T-cell (primary cell): ENCODE results near the gene IQSEC1. TPM values are rescaled to one million over a fixed set of nuclear protein-coding genes. Genes with fewer than 3 reads are reported as not detected.

ENCODE experiments used
- ATAC-seq, 4 experiments: fragments of 200-7000 bp in 3 of 4; fragments of 150-1000 bp in 1 of 4; cut with Tn5 transposase; replicated peaks in 1 of 4; 1 replicate in 3 of 4; 2 replicates in 1 of 4; pipeline ENCODE4 v1.10.0; 2021; ENCODE audit warnings: moderate library complexity in 3 of 4, mild to moderate bottlenecking in 2 of 4, moderate number of reproducible peaks in 1 of 4
- CTCF ChIA-PET, 2 donors: fragments of 300-600 bp; sonication (Branson Sonifier 250); formaldehyde crosslinking; loops; one replicate each; lab custom pipeline; 2022; ENCODE audit warnings: antibody characterized with exemption in 2 of 2; lab: Charles Lee
- POLR2A ChIA-PET, 2 donors: fragments of 300-600 bp; sonication (Branson Sonifier 250); formaldehyde crosslinking; loops; one replicate each; lab custom pipeline; 2022; ENCODE audit warnings: antibody characterized with exemption in 2 of 2; lab: Charles Lee
- DNase-seq, 35 experiments: peaks; one replicate each; pipeline versions ENCODE4 v3.0.0 to v3.0.0-alpha.2; 2013 to 2023
- H3K27ac ChIP-seq: one replicate; pipeline ENCODE4 v1.5.1; 2013; ENCODE audit warnings: low read length
- H3K27me3 ChIP-seq, 2 experiments: replicated peaks in 1 of 2; 1 replicate in 1 of 2; 2 replicates in 1 of 2; pipeline versions ENCODE4 v1.6.1 to v1.7.0; 2013; ENCODE audit warnings: low read length in 1 of 2, mixed read lengths in 1 of 2; ENCODE audit not compliant: control insufficient read depth in 2 of 2, insufficient read depth in 2 of 2; ENCODE audit errors: extremely low read depth in 1 of 2
- H3K36me3 ChIP-seq, 2 donors: 1 replicate in 1 of 2; 2 replicates in 1 of 2; pipeline versions ENCODE4 v1.6.1 to v1.7.0; 2013; ENCODE audit warnings: low read length in 1 of 2; ENCODE audit not compliant: control insufficient read depth in 2 of 2, insufficient read depth in 1 of 2; ENCODE audit errors: extremely low read depth in 1 of 2
- H3K4me1 ChIP-seq, 2 experiments: 1 replicate in 1 of 2; 2 replicates in 1 of 2; pipeline versions ENCODE4 v1.6.1 to v1.7.0; 2013; ENCODE audit warnings: low read length in 2 of 2, mixed read lengths in 1 of 2; ENCODE audit not compliant: insufficient read depth in 2 of 2, control insufficient read depth in 1 of 2; ENCODE audit errors: extremely low read depth in 1 of 2
- H3K4me3 ChIP-seq, 2 donors: 1 replicate in 1 of 2; 2 replicates in 1 of 2; pipeline versions ENCODE4 v1.5.1 to v1.7.0; 2013; ENCODE audit warnings: mild to moderate bottlenecking in 2 of 2, low read length in 1 of 2, moderate library complexity in 1 of 2; ENCODE audit not compliant: control insufficient read depth in 1 of 2; ENCODE audit errors: extremely low read depth in 1 of 2
- H3K9me3 ChIP-seq: 2 replicates; pipeline ENCODE4 v1.7.0; 2013
- H3K27ac Mint-ChIP-seq, 2 donors: one replicate each; pipeline ENCODE4 v1.8.0; 2020 to 2021; ENCODE audit warnings: mild to moderate bottlenecking in 2 of 2, mixed read lengths in 2 of 2
- H3K27me3 Mint-ChIP-seq, 2 donors: one replicate each; pipeline ENCODE4 v1.8.0; 2021 to 2022; ENCODE audit warnings: mixed read lengths in 2 of 2
- H3K36me3 Mint-ChIP-seq: one replicate; pipeline ENCODE4 v1.8.0; 2021; ENCODE audit warnings: mixed read lengths
- H3K4me1 Mint-ChIP-seq, 3 donors: one replicate each; pipeline ENCODE4 v1.8.0; 2020 to 2022; ENCODE audit warnings: mixed read lengths in 3 of 3, mild to moderate bottlenecking in 1 of 3
- H3K4me3 Mint-ChIP-seq, 3 donors: one replicate each; pipeline ENCODE4 v1.8.0; 2020 to 2022; ENCODE audit warnings: mild to moderate bottlenecking in 3 of 3, mixed read lengths in 3 of 3, moderate library complexity in 3 of 3
- H3K9me3 Mint-ChIP-seq, 3 donors: one replicate each; pipeline ENCODE4 v1.8.0; 2020 to 2022; ENCODE audit warnings: mixed read lengths in 3 of 3
- WGBS: methylation state at CpG from one replicate; pipeline ENCODE4 v1.1.5; 2013; ENCODE audit warnings: missing lambda C conversion rate; ENCODE audit not compliant: insufficient coverage; 5-methylcytosine and 5-hydroxymethylcytosine counted together
- total RNA-seq, 35 experiments: library from RNA in 6 of 35; stranded (reverse) in 6 of 35; fragments of 120-200 nt in 1 of 35; gene quantifications; one replicate each; pipeline versions ENCODE4 v1.2.1 to v1.2.4 and lab custom pipeline; 2013 to 2026

The IQSEC1 gene
- total RNA-seq, 5 donors from 2014 or later (not counting 1 experiment from before 2014, with no cell fraction given) = 73.7 to 113 (median 86.9) TPM

GRCh38 chr3:13014755-13015285 lies 58.4 kb downstream of the IQSEC1 start:
- ATAC-seq = no peak
- POLR2A ChIA-PET = interaction anchor here in 1 of 2 donors (1.3 to 1.4 kb wide), 2 partner anchors 31 to 43 kb away, joined by 3 read pairs; no protein-coding TSS in a partner anchor
- Histone ChIP-seq H3K9me3 (no peaks in the 10 kb centered on the region), H3K27ac (peak overlapping the region; percentile 100), H3K27me3 (no peaks in the 10 kb centered on the region), H3K4me1 (peaks cover 55 to 87% of the 10 kb centered on the region in 2 experiments), H3K36me3 (peaks cover 2 to 3% of the 10 kb centered on the region in 2 donors), H3K4me3 (peak overlapping the region; percentile 88 to 89)
- Mint-ChIP-seq H3K27me3 (no peaks in the 10 kb centered on the region), H3K27ac (peak overlapping the region; percentile 99), H3K4me3 (peak overlapping the region; percentile 80 to 89 (median 82)), H3K4me1 (peaks cover 61 to 71% (median 65%) of the 10 kb centered on the region in 3 donors), H3K36me3 (no peaks in the 10 kb centered on the region), H3K9me3 (no peaks in the 10 kb centered on the region)
- WGBS = 6% methylated on average over 3 of the region's 6 CpGs
- no peak for DNase-seq
- CTCF ChIA-PET = interaction anchor here in 1 of 2 donors (0.9 to 1.9 kb wide), 3 partner anchors 15 to 77 kb away, joined by 3 to 4 read pairs (median 3); no protein-coding TSS in a partner anchor

GRCh38 chr3:13013994-13014754 lies 59.1 kb downstream of the IQSEC1 start:
- no peaks in the 10 kb centered on the region for H3K27me3 ChIP-seq
- ATAC-seq = no peak
- no peaks in the 10 kb centered on the region for H3K9me3 ChIP-seq
- POLR2A ChIA-PET = interaction anchor here (0.6 to 1.4 kb wide), 2 partner anchors 43 to 436 kb away, joined by 3 to 4 read pairs; no protein-coding TSS in a partner anchor
- CTCF ChIA-PET = interaction anchor here in 1 of 2 donors (0.6 kb wide), 2 partner anchors 30 to 405 kb away, joined by 7 to 8 read pairs; no protein-coding TSS in a partner anchor
- Mint-ChIP-seq H3K9me3 (no peaks in the 10 kb centered on the region), H3K4me3 (peak overlapping the region; percentile 80 to 89 (median 82)), H3K27me3 (no peaks in the 10 kb centered on the region), H3K4me1 (peaks cover 68 to 77% (median 71%) of the 10 kb centered on the region in 3 donors), H3K27ac (peak overlapping the region; percentile 99), H3K36me3 (no peaks in the 10 kb centered on the region)
- peak in 29 of 35 experiments; percentile 23 to 79 (median 43) for DNase-seq
- peak overlapping the region; percentile 88 to 89 for H3K4me3 ChIP-seq
- peak overlapping the region; percentile 100 for H3K27ac ChIP-seq
- peaks cover 3% of the 10 kb centered on the region in 2 donors for H3K36me3 ChIP-seq
- H3K4me1 ChIP-seq = peaks cover 61 to 93% of the 10 kb centered on the region in 2 experiments
- 80% methylated on average over 2 of the region's 7 CpGs for WGBS

DNA sequence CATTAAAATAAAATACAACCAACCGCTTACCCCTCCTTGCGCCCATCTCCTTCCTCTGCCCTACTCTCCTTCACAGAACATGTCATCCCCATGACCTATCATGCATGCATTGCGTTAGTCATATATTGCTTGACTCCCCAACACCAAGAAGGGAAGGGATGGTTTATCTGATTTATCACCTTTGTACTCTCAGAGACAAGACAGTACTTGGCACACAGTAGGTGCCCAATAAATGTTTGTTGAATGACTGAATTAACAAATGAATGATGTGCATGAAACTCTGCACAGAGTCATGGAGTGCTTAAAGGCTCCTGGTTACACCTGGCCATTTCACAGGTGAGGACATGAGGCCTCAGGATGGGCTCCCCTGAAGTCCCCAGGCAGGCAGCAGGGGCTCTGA lies 59.7 kb downstream of the IQSEC1 start:
- H3K27me3 ChIP-seq = no peaks in the 10 kb centered on the region
- DNase-seq (peak in 1 of 35 experiments; percentile 30), ATAC-seq (no peak)
- peak overlapping the region; percentile 88 to 89 for H3K4me3 ChIP-seq
- Mint-ChIP-seq H3K9me3 (no peaks in the 10 kb centered on the region), H3K36me3 (peaks cover 2% of the 10 kb centered on the region), H3K4me1 (peaks cover 74 to 84% (median 77%) of the 10 kb centered on the region in 3 donors), H3K4me3 (peak overlapping the region; percentile 80 to 89 (median 82)), H3K27ac (peak overlapping the region; percentile 99), H3K27me3 (no peaks in the 10 kb centered on the region)
- H3K4me1 ChIP-seq = peaks cover 67 to 98% of the 10 kb centered on the region in 2 experiments
- POLR2A ChIA-PET = interaction anchor here in 1 of 2 donors (0.6 kb wide), 1 partner anchor 435 kb away, joined by 4 read pairs; no protein-coding TSS in a partner anchor
- H3K27ac ChIP-seq = peak overlapping the region; percentile 100
- no peaks in the 10 kb centered on the region for H3K9me3 ChIP-seq
- CTCF ChIA-PET = no interaction called here
- H3K36me3 ChIP-seq = peaks cover 3 to 9% of the 10 kb centered on the region in 2 donors
- WGBS = no CpG with 5 or more reads among the region's 3 CpGs

DNA sequence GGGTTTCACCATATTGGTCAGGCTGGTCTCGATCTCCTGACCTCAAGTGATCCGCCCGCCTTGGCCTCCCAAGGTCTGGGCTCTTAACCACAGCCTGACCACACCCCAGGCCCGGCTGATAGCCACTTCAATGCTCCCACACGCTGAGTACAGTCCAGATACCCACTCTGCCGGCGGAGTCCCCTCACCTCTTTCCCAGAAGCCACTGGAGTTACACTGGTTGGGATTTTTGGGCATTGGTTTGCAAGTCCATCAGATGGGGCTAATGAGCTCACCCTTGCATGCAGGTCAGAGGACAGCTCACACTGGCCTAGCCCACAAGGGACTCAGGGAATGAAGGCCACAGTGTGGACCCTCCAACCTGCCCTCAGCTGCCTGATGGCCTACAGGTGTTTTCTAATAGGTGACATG lies 60.1 kb downstream of the IQSEC1 start:
- no peaks in the 10 kb centered on the region for H3K9me3 ChIP-seq
- WGBS = 81% methylated on average over 4 of the region's 7 CpGs
- no peaks in the 10 kb centered on the region for H3K27me3 ChIP-seq
- Mint-ChIP-seq H3K27me3 (no peaks in the 10 kb centered on the region), H3K36me3 (peaks cover 6% of the 10 kb centered on the region), H3K9me3 (no peaks in the 10 kb centered on the region), H3K4me1 (peaks cover 78 to 85% (median 81%) of the 10 kb centered on the region in 3 donors), H3K4me3 (peak overlapping the region; percentile 80 to 89 (median 82)), H3K27ac (peak overlapping the region; percentile 99)
- H3K36me3 ChIP-seq = peaks cover 3 to 11% of the 10 kb centered on the region in 2 donors
- DNase-seq (no peak), ATAC-seq (no peak)
- ChIA-PET CTCF (interaction anchor here in 1 of 2 donors (0.5 to 0.7 kb wide), 2 partner anchors 10 to 441 kb away, joined by 3 to 4 read pairs; no protein-coding TSS in a partner anchor), POLR2A (interaction anchor here (1.1 kb wide), 2 partner anchors 46 to 171 kb away, joined by 3 to 5 read pairs; no protein-coding TSS in a partner anchor)
- peaks cover 68 to 99% of the 10 kb centered on the region in 2 experiments for H3K4me1 ChIP-seq
- H3K27ac ChIP-seq = peak overlapping the region; percentile 100
- H3K4me3 ChIP-seq = peak overlapping the region in 1 of 2 donors; percentile 89

DNA sequence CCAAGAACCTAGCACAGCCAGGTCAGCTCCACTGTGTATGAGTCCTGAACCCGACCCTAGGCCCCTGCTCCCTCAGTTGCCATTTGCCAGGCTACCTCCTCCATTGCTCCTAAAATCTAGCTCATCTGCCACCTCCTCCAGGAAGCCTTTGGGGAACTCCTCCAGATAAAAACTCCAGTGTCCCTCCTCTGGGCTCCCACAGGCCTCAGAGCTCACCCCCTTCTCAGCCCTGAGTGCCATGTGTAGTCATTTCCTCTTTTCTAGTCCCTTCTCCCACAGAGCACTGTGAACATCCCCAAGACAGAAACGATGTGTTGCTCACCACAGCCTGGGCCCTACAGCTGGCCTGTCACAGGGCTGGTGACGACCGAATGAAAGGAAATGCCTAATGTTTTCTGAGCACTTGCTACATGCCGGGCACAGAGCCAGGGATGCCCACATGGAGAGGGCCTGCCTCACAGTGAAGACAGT lies 61.0 kb downstream of the IQSEC1 start:
- peak in 27 of 35 experiments; percentile 23 to 74 (median 36) for DNase-seq
- Histone ChIP-seq H3K27ac (peak overlapping the region; percentile 100), H3K9me3 (no peaks in the 10 kb centered on the region), H3K4me1 (peaks cover 75 to 100% of the 10 kb centered on the region in 2 experiments), H3K36me3 (peaks cover 3 to 18% of the 10 kb centered on the region in 2 donors), H3K27me3 (no peaks in the 10 kb centered on the region), H3K4me3 (peak overlapping the region in 1 of 2 donors; percentile 14)
- Mint-ChIP-seq H3K36me3 (peaks cover 8% of the 10 kb centered on the region), H3K4me1 (peaks cover 81 to 90% (median 84%) of the 10 kb centered on the region in 3 donors), H3K27me3 (no peaks in the 10 kb centered on the region), H3K27ac (peak overlapping the region; percentile 99), H3K9me3 (no peaks in the 10 kb centered on the region), H3K4me3 (peak overlapping the region; percentile 62 to 89 (median 64))
- WGBS = 17% methylated on average over 4 of the region's 5 CpGs
- no peak for ATAC-seq
- POLR2A ChIA-PET = interaction anchor here (0.6 to 1.4 kb wide), 5 partner anchors 13 to 1498 kb away, joined by 3 to 5 read pairs (median 3); no protein-coding TSS in a partner anchor
- CTCF ChIA-PET = interaction anchor here (0.5 to 1.7 kb wide), 6 partner anchors 15 to 439 kb away, joined by 3 to 11 read pairs (median 5); partner anchors contain the start of gene RPL32 (in 1 of the 2)
